Measurements from ENCODE around the gene ZC3H4. TPM values are rescaled to one million over a fixed set of nuclear protein-coding genes. Genes with fewer than 3 reads are reported as not detected.

Gene ZC3H4
- total RNA-seq, 1 donor = 20.4 TPM

GRCh38 chr19:47067215-47067847, 46.2 kb downstream of the ZC3H4 start:
- TF ChIP-seq, protein P1, sequence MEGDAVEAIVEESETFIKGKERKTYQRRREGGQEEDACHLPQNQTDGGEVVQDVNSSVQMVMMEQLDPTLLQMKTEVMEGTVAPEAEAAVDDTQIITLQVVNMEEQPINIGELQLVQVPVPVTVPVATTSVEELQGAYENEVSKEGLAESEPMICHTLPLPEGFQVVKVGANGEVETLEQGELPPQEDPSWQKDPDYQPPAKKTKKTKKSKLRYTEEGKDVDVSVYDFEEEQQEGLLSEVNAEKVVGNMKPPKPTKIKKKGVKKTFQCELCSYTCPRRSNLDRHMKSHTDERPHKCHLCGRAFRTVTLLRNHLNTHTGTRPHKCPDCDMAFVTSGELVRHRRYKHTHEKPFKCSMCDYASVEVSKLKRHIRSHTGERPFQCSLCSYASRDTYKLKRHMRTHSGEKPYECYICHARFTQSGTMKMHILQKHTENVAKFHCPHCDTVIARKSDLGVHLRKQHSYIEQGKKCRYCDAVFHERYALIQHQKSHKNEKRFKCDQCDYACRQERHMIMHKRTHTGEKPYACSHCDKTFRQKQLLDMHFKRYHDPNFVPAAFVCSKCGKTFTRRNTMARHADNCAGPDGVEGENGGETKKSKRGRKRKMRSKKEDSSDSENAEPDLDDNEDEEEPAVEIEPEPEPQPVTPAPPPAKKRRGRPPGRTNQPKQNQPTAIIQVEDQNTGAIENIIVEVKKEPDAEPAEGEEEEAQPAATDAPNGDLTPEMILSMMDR (IDR thresholded peaks at IDR 0.05; ENCODE audit: insufficient read depth, low read length) = no peak
- H3K4me3 ChIP-seq (ENCODE audit: low read depth, low read length) = no peak overlapping the region
- no peak for DNase-seq (ENCODE audit: low read depth)

DNA sequence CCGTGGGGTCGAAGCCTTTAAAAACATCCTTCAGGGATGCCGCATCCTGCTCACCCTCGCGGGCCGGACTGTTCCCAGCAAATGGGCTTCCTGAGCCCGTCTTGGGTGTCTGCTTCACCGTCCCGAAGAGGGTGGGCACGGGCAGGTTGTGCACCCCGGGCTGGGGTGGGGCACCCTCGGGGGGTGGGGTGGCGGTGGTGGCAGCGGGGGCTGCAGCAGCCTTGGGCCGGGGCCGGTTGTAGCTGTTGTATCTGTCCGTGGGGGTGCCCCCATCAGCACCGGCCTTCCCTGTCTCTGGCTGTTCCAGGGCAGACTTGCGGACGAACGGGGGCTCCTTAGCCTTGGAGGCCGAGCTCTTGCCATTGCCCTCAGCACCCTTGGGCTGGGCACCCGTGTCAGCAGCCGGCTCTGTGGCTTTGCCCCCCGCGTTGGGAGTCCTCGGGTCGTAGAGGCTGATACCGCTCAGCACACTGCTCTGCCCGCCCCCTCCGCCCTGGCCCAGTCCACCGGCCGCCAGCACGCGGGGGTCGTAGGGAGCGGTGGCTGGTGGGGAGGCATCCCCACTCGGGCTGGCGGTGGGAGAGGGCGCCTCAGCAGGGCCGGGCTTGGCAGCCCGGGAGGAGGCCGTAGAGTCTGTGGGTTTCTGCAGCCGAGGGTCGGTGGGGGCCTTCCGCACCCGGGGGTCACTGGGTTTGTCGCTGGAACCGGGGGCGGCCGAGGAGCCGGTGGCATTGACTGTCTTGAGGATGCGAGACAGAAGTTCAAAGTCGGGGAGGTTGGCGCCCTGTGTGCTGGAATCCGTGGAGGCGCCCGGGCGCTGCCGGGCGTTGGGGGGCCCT, 47.0 kb downstream of the ZC3H4 start:
- TF ChIP-seq, protein P1 (IDR thresholded peaks at IDR 0.05; ENCODE audit: insufficient read depth, low read length) = no peak
- H3K4me3 ChIP-seq (ENCODE audit: low read depth, low read length) = no peak overlapping the region
- DNase-seq (ENCODE audit: low read depth) = no peak

- TF ChIP-seq, protein P1 (IDR thresholded peaks at IDR 0.05; ENCODE audit: insufficient read depth, low read length) = no peak
- no peak for DNase-seq (ENCODE audit: low read depth)
- no peak overlapping the region for H3K4me3 ChIP-seq (ENCODE audit: low read depth, low read length)
These were observed 48.3 kb downstream of the ZC3H4 start for GRCh38 chr19:47065242-47065641.

DNA sequence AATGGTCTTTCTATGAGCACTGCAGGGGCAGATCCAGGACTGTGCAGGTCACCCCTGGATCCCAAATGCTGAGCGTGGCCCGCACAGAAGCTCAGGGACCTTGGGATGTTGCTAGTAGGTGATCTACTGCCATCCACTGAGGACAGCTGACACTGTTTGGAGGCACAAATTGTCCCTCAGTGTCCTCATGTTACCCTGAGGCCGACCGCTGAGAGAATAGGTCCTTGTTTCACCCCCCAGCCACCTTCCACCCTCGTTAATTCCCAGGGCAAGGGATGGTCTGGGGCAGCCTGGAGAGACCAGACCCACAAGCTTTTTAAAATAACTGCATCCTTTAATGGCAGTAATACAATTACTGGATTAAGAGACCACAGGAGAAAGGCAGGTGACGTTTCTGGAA, 49.7 kb downstream of the ZC3H4 start:
- DNase-seq (ENCODE audit: low read depth) = no peak
- TF ChIP-seq, protein P1 (IDR thresholded peaks at IDR 0.05; ENCODE audit: insufficient read depth, low read length) = no peak
- H3K4me3 ChIP-seq (ENCODE audit: low read depth, low read length) = no peak overlapping the region

DNA sequence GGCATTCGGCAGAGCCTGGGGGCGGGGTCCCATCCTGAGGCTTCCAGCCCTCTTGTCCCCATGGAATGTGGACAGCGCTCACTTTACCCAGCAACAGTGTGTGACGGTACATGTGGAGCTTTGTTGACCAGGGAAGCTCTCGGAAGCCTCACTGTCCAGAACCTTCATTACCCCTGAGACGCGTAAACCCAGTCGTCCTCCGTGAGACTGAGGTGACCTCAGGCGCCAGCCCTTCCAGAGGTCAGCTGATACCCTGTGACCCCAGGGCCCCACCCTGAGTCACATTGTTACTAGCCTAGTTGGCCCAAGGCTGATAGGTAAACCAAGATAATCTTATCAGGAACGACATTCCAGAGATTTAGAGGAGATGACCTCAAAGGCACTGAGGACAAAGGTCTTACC, 55.0 kb downstream of the ZC3H4 start:
- DNase-seq (ENCODE audit: low read depth) = no peak
- no peak overlapping the region for H3K4me3 ChIP-seq (ENCODE audit: low read depth, low read length)
- TF ChIP-seq, protein P1 (IDR thresholded peaks at IDR 0.05; ENCODE audit: insufficient read depth, low read length) = no peak

DNA sequence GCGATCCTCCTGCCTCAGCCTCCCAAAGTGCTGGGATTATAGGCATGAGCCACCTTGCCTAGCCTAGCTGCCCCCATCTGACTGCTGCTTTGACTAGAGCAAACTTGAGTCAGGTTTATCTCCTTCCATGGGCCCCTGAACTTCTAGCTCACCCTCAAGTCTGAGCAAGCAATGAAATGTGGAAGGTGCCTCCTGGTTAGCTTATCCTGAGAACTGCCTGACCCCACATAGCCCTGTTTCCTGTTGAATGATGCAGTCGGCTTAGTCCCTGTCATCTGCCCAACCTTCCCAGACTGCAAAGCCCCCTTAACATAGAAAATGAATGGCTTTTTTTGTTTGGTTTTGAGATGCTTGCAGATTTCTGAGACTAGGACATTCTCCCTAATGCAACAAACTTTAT, 56.2 kb downstream of the ZC3H4 start:
- TF ChIP-seq, protein P1 (IDR thresholded peaks at IDR 0.05; ENCODE audit: insufficient read depth, low read length) = no peak
- DNase-seq (ENCODE audit: low read depth) = no peak
- H3K4me3 ChIP-seq (ENCODE audit: low read depth, low read length) = no peak overlapping the region

Data from fibroblast of the aortic adventitia (primary cell).